Fibroblast of mammary gland (primary cell): ENCODE measurements around the gene NRDE2.
A peak's percentile ranks its signal among the peaks of the same experiment; 100 is the strongest.

Experiments used
- DNase-seq: peaks from one replicate; pipeline ENCODE4 v3.0.0-alpha.2; 2010; ENCODE audit warnings: low read depth
- H3K4me3 ChIP-seq: 2 replicates; pipeline ENCODE4 v1.5.1; 2011; ENCODE audit warnings: low read depth, mild to moderate bottlenecking, low read length, moderate library complexity; ENCODE audit not compliant: control insufficient read depth
- CTCF ChIP-seq: conservative IDR thresholded peaks from 2 replicates; pipeline ENCODE4 v1.5.1; 2011; ENCODE audit warnings: low read depth, low read length, inconsistent platforms; ENCODE audit not compliant: control insufficient read depth, insufficient read depth

Gene NRDE2

GRCh38 chr14:90321891-90322290 lies 9.8 kb downstream of the NRDE2 start:
- no peak overlapping the region for H3K4me3 ChIP-seq
- no peak for TF ChIP-seq CTCF
- no peak for DNase-seq

GRCh38 chr14:90319634-90320541 lies 11.9 kb downstream of the NRDE2 start:
- no peak for DNase-seq
- no peak overlapping the region for H3K4me3 ChIP-seq
- no peak for TF ChIP-seq CTCF

DNA sequence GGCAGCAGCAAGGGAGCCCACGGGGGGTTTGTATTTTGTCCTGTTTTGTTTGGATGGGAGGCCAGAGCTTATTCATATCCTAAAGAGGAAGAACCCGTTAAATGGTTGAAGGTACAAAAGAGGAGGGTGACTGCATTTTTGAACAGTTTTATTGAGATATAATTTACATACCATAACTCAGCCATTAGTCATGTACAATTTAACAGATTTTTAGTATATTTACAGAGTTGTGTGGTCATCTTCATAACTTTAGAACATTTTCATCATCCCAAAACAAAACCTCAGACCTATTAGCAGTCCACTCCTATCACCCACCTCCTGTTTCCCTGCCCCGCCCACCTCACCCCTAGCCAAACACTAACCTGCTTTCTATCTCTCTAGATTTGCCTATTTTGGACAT lies 12.6 kb downstream of the NRDE2 start:
- no peak for TF ChIP-seq CTCF
- DNase-seq, result peak; percentile 23
- no peak overlapping the region for H3K4me3 ChIP-seq

GRCh38 chr14:90318016-90318415 lies 13.7 kb downstream of the NRDE2 start:
- no peak for DNase-seq
- no peak for TF ChIP-seq CTCF

DNA sequence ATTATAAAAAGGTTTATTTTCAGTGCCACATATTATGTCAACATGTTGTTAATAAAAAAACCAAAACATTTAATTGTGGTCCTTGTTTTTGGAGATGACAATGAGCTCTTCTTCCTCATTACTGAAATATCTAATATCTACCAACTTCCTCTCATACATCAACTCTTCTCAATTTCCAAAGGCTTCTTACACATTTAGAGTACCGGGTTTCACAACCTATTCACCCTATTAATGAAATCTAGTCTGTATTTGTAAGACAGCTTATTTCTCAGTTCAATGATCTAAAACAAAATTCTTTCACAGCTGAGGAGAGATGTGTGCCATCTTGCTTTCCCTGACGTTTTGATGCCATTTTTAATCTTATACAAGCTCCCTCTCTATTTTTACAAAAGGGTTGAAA lies 14.5 kb downstream of the NRDE2 start:
- no peak for DNase-seq
- H3K4me3 ChIP-seq, result no peak overlapping the region
- TF ChIP-seq CTCF, result no peak

More at GRCh38 chr14:90318016-90318415, 13.7 kb downstream of the NRDE2 start:
- H3K4me3 ChIP-seq, result no peak overlapping the region

DNA sequence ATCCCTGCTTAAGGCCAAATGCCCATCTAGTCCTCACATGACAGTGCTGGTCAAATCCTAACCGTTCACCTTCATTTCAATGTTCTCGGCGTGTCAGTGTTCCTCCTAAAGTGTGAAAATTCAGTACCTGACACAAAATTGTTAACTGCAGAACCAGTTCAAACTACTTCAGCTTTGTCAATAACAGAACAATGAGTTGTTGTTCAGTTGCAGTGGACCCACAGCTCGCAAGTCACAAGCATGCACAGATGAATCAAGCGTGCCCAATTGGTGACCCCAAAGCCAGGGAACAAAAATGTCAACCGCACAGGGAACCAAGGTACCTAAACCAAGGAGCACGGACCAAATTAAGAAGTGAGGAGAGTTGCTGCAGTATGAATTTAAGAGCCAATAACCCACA lies 23.2 kb downstream of the NRDE2 start:
- H3K4me3 ChIP-seq, result no peak overlapping the region

More for the DNA sequence above, 23.2 kb downstream of the NRDE2 start:
- no peak for DNase-seq
- TF ChIP-seq CTCF, result no peak
